ELF-1 (cell line): Measurements from ENCODE around the gene EPHA6.
"Not testable (repeated sequence)": the region's sequence is repeated elsewhere in the genome, so short reads cannot be mapped to it uniquely, and the experiment has no call there.

ENCODE experiments used
- DNase-seq: peaks from one replicate; pipeline ENCODE4 v3.0.0-alpha.2; 2016; ENCODE audit warnings: low read depth, low spot score

EPHA6 gene

DNA sequence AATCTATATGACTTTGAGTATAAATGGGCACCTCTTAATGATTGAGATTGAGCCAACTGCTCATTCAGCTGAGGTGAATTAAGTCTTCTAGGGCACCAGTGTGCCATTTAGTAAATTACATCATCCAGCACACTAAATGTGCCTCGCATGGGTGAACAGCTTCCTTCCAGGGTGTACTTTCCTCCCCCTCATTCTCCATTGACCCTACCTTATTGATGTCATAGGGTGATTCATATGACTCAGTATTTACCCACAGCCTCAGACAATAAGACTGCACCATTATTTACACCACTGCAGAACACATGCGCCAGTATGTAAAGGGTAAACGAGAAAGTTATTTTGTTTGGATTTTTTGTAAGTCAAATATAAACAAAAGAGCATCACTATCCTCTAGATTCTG lies 765.0 kb downstream of the EPHA6 start:
- no peak for DNase-seq

- DNase-seq, result no peak
Measured at GRCh38 chr3:97610626-97611025, 796.2 kb downstream of the EPHA6 start.

GRCh38 chr3:97612632-97613031 lies 798.2 kb downstream of the EPHA6 start:
- DNase-seq, result no peak

DNA sequence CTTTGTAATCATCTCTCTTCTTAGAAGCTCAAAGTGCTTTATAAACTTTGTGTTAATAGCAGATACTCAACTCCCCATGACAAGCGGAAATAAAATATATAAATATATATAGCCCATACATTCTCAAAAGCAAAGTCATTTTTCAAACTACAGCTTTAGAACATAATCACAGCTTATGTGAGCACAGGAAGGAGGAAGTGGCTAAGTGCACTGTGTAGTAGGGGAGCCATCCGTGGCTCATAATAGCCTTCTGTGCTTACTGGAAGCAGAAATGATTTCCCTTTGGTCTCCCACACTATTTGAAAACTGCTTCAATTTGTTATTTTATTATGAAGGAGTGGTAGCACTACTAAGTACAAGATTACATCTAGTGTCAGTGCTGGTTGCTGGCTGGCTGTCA lies 798.7 kb downstream of the EPHA6 start:
- no peak for DNase-seq

- not testable (repeated sequence) for DNase-seq
Measured at GRCh38 chr3:97620514-97620913, 806.1 kb downstream of the EPHA6 start.

DNA sequence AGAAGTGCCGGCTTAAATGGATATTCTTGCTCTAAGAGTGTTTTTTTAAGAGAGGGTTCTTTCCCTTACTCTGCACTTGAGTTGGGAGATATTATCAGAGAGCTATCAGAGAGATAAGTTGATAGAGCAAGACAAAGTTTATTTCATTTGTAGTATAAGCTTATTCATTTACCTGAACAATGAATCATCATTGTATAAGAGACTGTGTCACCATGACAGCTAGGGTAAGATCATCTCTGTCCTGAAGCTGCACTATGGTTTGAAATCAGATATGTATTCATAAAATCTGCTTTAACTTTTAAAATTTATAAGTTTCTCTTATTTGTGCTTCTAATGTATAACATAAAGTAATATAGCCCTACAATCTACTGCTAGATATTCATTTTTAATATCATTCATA lies 822.1 kb downstream of the EPHA6 start:
- DNase-seq, result no peak

DNA sequence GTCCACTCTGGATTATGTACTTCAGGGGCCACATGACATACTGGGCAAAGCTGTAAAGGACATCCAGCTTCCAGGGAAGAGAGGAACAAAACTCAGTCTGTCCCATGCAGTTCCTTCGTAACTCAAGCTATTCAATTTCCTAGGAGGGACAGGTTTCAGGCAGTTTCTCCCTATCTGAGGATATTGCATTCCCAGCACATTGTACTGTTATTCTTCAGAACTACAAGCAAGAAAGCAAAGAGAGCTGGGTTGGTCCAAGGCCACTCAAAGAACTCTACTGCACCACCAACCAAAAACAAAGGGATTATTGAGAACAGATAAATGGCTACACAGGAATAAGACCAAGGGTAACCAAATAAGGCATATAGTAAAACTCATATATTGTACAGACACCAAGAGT lies 832.5 kb downstream of the EPHA6 start:
- DNase-seq, result no peak

DNA sequence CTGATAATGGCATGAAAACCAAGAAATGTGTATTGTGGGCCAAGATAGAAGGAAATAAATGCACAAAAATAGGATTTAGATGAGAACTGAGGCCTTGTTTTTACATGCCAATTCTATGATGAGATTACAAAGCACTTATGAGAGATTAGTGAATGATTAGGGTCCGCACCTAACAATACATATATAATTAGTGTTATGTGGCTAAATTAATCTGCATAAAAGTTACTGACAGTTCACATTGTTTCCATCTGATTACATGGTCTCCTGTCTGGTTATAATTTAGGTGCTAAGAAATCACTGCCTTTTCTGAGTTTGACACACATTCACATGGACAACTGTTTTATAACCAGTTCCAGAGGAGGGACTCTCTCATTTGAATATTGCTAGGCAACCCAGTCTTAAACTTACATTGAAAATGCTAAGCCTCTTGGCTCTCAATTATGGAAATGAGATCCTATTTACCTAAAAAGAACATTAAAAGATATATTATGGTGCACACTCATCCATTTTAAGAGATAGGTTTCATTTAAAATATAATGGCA lies 833.1 kb downstream of the EPHA6 start:
- no peak for DNase-seq

DNA sequence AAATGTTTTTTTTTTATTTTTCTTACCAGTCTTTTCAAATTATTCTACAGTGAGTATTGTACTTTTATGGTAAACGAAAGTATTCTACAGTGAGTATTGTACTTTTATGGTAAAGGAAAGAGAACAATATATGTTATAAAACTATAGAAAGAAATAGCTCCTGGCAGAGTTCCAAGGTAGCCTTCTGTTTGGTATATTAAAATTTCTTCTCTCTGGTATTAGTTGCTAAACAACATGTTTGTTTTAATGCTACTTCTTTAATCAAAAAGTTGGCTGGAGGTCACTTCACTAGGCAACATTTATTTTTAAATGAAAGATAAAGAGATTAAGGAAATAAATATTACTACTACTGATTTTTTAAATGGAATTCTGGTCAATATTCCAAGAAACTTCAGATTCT lies 841.6 kb downstream of the EPHA6 start:
- no peak for DNase-seq

GRCh38 chr3:97656638-97657037 lies 842.2 kb downstream of the EPHA6 start:
- no peak for DNase-seq

DNA sequence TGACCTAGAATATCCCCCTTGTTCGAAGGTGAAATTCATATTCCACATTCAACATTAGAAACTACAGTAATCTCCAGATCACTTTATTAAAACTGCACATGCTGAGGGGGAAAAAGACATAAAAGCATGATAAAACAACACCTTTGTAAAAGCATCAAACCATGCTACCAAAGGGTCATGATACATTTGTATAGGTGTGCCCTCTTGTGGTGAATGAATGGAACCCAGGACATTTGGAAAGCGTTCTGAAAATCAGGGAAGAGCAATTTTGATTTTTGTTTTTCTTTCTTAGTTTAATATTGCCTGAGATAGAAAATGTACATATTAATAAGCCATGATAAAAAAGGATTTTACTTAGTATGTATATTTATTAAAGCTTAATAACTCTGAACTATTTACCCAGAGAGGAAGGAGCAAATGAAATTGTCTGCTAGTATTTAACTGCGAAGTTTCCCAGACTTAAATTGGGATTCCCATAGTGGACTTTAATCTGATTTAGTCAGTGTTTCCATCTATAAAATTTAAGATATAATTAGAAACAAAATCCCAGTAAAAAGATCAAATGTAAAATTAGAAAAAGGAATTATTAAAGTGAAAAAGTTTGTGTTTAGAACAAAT lies 844.4 kb downstream of the EPHA6 start:
- peak; percentile 8 for DNase-seq

- no peak for DNase-seq
Measured at GRCh38 chr3:97662264-97662663, 847.9 kb downstream of the EPHA6 start.

GRCh38 chr3:97662762-97663161 lies 848.4 kb downstream of the EPHA6 start:
- DNase-seq, result peak; percentile 61

DNA sequence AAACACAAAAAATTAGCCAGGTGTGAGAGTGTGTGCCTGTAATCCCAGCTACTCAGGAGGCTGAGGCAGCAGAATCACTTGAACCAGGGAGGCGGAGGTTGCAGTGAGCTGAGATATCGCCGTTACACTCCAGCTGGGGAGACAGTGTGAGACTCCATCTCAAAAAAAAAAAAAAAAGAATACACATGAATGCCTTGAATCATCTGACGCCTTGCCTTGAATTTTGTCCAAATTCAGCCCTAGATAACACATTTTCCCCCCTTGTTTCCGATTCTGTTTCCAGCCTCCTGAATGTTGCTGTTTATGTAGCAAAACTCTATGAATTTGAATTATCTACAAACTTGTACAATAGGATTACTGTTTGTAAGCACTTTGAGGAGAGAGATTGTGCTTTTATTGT lies 851.5 kb downstream of the EPHA6 start:
- DNase-seq, result no peak

DNA sequence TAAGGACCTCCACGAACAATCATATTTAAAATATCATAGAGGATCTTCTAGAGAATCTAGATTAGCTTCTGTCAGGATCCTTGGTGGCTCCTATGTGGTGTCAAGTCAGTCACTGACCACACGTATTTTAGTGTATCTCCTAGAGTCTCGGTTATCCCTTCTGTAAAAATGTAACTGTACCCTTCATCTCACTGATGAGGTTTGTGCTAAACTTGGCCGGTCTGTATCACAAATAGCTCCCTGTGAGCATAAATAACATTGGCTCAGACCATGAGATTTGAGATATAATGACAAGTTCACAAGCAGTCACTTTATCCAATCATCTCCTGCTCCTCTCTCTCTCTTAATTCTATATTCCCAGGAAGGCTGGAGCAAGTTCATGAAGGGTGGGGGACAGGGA lies 856.6 kb downstream of the EPHA6 start:
- DNase-seq, result no peak

- DNase-seq, result no peak
Measured at GRCh38 chr3:97673357-97673997, 859.1 kb downstream of the EPHA6 start.

- DNase-seq, result no peak
Measured at GRCh38 chr3:97674461-97674860, 860.1 kb downstream of the EPHA6 start.

- no peak for DNase-seq
Measured at GRCh38 chr3:97680210-97680609, 865.8 kb downstream of the EPHA6 start.

DNA sequence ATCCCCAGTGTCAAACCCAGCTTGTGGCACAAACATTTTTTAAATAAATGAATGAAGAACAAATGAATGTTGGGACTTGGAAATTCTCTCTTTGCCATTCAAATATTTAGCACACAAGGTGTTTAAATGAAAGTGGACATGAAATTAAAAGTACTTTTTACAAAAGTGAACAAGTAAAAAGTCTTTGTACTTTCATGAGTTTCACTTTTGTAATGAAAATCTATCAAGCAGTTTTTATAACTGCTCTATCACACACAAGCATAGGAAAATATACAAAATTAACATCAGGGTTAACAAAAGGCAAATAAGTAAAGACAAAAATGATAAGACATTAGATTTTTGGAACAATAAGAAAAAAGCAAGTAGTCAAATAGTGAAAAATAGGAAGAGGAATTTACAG lies 866.3 kb downstream of the EPHA6 start:
- no peak for DNase-seq

DNA sequence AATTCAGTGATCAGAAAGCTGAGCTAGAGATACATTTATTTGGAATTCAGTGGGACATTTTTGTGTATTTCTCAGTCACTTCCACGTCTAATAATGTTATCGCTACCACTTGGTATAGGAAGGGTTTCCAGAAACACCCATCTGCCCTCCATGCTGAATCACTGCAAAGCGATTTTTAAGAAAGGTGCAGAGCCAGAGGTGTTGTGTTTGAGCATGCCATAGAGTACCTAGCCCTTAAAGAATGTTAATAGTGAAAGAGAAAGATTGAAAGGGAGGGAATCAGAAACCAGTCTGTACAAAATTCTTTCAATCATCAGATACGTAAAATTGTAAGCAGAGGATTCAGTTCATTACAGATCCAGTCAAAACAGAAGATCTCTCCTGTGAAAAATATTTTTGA lies 870.1 kb downstream of the EPHA6 start:
- no peak for DNase-seq

DNA sequence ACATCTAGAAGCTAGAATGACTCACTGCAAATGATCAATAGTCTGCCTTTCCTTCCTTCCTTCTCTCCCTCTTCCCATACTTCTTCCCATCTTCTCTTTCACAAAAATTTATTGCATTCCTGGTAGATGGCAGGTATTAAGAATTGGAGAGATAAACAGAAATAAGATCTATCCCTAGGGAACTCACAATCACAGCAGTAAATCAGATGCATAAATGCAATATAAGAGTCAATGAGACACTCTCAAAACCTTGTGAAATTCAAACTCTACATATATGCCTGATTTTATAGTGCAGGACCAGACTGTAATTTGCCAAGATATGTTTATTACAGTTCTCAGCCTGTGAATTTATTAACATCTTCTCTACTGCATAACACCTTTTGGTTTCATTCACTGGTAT lies 871.9 kb downstream of the EPHA6 start:
- DNase-seq, result no peak

GRCh38 chr3:97687734-97688133 lies 873.3 kb downstream of the EPHA6 start:
- peak; percentile 47 for DNase-seq

DNA sequence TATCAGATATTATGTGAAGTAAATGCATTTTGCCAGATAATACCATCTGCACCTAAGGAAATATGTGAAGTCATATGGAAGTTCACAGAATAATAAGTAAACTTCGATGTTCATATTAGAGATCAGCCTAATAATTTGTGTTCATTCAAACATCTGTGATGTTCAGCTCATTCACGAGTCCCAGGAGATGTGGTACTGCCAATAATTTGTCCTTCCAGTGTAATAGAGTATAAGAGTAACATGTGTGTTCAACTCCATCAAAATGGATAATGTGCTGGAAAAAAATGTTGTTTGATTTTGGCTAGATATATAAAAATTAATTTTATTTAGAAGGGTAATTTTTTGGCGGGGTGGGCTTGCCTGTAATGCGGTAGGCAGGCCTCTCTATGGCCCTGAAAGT lies 874.7 kb downstream of the EPHA6 start:
- no peak for DNase-seq

DNA sequence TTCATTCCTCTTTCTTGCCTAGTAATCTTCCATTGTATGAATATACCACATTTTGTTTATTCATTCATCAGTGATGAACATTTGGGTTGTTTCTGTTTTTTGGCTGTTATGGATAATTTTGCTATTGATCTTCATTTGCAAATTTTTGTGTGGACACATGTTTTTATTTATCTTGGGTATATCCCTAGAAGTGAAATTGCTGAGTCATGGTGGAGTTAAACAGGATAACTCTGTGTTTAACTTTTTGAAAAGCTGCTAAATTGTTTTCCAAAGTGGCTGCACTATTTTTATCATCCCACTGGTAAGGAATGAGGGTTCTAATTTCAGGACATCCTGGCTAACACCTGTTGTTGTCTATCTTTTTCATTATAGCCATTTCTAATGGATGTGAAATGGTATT lies 875.6 kb downstream of the EPHA6 start:
- DNase-seq, result no peak
